Glomerular endothelial cell (primary cell): ENCODE data around the gene ARID4A. TPM values are rescaled to one million over a fixed set of nuclear protein-coding genes. Genes with fewer than 3 reads are reported as not detected.
"Not testable (repeated sequence)": the region's sequence is repeated elsewhere in the genome, so short reads cannot be mapped to it uniquely, and the experiment has no call there.

Experiments used
- DNase-seq: peaks from one replicate; pipeline ENCODE4 v3.0.0-alpha.2; 2011; ENCODE audit warnings: low read depth, low spot score; ENCODE audit errors: extremely low read depth
- total RNA-seq: library from RNA; depleted of rRNA; stranded (reverse); fragments of >200 nt; gene quantifications from 2 replicates; pipeline ENCODE4 v1.2.3, GENCODE V29; 2015

Gene ARID4A
- total RNA-seq, 1 donor from 2014 or later = 16.0 TPM

DNA sequence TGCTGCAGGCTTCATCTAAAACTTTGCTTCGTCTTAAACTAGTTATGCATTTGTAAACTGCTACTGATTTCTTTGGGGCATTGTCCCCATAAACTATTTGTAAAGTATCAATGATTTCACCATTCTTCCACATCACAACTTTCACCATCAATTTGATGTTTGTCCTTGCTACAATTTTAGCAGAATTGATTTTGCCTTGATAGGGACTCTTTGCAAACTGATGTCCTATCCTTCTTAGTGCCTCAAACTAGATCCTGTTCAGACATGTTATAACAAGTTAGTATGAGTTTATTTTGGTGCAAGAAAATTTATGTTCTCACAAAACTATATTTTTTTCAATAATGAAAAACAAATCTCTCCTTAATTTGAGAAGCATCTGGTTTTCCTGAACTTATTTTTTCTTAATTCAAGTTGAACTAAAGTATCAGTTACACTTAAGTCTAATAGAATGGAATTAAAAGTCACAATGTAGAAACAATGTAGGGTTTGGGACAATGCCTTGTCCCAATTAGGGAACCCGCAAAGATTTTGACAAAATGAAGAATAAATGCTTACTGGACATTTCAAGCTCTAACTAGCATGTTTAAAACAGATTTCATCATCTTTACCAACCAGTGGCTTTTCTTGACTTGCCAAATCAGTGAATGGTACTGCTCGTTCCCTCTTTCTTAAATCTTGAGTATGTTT, 10.1 kb upstream of the ARID4A start:
- DNase-seq = no peak

DNA sequence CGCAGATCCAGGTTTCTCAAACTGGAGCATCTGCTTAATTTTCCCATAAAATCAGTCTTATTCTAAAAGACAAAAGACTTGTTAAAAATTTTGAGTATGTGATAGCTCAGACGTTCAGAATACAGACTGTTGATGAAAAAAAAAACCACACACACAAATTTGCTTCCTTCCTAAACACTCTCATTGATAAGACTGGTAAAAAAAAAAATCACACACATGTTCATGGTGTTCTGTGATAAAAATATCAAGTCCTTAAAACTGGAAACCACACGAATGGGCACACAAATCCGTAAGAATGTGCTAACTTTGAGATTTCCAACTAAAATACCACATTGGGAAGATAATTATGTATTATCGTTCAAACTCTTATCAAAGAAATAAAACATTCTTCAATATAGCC, 6.7 kb upstream of the ARID4A start:
- DNase-seq = no peak

DNA sequence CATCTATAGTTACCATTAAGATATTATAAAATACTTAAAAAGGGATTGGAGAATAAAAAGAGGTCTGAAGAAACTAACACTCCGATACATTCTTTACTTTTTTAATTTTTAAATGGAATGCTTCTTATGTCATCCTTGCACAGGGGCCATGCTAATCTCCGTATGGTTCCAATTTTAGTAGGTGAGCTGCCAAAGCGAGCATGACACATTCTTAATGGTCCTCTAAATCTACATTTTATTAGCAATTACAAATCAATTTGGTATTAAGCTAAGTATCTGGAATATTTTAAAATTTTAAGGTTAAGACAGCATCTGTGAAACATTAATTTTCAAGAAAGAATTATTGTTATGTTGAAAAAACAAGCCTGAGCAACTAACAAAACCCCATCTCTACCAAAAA, 6.2 kb upstream of the ARID4A start:
- no peak for DNase-seq

DNA sequence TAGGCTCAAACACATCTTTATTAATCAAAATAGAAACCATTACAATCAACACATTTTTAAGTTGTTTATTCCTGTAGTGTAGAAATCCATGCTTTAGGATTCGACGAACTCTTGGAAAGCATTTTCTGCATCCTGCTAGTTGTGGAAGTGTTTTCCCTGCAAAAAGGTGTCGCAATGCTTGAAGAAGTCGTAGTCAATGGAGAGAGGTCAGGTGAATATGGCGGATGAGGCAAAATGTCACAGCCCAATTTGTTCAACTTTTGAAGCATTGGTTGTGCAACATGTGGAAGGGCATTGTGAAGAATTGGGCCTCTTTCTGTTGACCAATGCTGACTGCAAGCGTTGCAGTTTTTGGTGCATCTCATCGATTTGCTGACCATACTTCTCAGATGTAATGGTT, 4.2 kb upstream of the ARID4A start:
- no peak for DNase-seq

DNA sequence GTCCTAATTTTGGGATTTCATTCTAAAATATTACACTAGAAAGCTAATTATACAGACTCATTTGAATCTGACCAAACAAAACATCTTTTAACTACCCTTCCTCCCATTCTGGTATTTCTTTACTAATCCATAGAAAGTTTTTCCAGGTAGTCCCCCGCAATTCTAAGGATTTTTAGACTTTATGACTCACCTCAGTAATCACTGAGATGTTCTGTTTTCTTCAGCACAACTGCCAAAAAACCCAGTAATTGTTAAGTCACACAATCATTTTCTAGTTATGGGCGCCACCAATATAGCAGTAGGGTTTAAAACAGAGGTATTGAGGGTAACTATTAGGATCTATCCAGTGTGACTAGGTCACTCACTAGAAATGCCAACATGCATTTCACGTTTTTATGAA, 1.6 kb upstream of the ARID4A start:
- no peak for DNase-seq

DNA sequence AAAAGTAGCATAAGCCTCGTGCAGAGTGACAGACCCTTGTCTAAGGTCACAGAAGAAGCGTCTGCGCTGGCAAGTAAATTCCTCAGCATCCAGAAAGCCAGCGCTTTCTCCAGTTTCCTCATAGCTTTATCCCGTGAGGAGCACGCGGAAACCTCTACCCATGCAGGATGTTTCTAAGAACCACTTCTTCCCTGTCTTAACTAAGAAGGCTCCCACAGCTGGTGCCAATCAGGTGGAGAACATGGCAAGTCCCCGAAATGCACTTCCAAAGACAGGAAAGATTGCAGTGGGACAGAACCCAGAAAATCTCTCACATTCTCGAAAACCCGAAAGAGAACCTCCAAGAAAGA, 968 bp upstream of the ARID4A start:
- DNase-seq = no peak

DNA sequence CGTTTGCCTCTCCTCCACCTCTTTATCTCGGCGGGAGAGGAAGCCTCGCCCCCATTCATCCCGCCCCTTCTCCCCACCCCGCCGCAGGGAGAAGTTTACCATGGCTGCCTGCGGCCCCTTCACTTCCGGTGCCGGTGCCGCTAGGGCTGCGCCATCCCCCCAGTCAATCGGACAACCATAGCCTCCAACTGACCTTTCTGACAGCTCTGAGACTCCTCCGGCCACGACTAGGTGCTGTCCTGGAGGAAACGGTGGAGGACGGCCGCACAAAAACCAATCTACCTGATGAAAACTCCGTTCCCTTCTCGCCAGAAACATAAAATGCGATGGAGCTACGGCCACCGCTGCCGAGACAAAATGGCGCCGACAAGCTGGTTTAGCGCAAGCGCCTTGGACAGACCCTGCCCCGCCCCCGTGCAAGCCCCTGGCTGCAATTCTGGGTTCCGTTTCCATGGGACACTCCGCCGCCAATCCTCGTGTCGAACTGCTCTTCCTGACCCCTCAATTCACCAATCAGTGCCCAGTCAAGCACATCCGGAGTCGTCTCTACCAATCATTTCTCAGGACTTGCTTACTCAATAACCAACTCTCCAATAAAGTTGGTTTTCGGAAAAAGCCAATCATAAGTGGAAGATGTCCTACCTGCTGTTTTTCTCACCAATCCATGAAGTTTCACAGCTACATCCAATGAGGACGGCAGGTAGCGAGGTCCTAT, 436 bp upstream of the ARID4A start:
- DNase-seq = peak; percentile 100

DNA sequence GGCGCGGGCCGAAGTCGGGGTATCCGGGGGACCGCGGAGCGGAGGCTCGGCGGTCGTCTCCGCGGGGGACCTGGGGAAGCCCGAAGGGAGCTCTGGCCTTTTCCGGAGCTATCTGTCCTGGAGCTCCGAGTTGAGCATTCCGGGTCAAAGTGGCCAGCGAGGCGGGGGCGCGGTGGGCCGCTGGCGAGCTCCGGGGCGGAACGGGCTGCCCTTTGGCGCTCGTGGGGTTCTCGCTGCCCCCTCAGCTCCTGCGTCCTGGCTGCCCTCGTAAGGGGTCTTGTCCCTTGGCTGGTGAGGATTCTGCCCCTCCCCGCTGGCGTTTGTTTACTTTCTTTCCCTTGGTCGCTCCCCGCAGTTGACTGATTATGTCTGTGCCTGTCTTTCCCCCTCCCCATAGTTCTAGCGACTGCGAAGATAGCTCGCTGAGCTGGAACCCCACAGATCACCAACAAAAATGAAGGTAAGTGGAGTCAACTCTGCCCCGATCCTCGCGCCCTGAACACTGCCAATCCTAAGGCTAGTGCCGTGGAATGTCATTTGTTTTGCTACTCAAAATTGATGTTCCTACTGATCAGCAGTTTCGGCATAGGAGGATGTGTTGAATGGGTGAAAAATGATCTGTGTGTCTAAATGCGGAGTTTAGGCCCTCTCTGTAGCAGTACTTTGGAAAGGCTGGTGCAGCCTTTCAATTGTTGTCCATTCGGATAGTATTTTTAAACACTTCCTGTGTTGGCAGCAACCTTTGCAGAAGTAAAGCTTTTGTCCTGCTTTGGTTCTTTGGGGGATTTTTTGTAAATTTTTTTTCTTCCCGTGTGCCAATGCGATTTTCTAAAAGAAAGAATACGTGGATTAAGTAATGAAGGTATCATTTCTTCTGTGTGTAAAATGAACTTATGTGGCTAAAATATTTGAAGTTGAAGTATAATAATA, 1.3 kb downstream of the ARID4A start:
- no peak for DNase-seq

DNA sequence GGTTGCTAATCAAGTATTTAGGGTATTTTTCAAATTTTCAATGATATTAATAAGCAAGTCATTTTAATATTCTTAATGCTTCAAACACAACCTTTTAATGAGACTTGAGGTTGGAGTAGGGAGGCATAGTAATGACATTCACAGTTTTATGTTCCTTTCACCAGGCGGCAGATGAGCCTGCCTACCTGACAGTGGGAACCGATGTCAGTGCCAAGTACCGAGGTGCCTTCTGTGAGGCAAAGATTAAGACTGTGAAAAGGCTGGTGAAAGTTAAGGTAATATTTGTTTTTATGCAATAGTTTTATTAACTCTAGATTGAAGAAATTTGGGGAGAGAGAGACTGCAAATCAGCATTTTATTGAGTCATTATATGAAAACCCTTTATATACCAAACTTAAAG, 3.1 kb downstream of the ARID4A start:
- no peak for DNase-seq

DNA sequence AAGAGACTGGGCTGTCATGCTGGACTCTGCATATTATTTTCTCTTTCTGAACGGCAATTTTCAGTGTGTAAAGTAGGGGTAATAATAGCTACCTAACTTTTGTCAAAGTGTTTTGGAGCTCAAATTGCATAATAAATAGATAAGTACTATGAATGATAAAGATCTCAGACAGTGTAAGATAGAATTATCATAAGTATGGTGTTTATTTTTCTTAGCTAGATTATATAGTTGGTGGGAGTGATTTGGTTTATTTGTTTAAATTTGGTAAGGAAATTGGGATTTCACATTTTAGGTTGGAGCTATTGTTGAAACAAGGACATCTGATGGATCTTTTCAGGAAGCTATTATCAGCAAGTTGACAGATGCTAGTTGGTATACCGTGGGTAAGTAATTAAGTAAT, 7.4 kb downstream of the ARID4A start:
- no peak for DNase-seq

DNA sequence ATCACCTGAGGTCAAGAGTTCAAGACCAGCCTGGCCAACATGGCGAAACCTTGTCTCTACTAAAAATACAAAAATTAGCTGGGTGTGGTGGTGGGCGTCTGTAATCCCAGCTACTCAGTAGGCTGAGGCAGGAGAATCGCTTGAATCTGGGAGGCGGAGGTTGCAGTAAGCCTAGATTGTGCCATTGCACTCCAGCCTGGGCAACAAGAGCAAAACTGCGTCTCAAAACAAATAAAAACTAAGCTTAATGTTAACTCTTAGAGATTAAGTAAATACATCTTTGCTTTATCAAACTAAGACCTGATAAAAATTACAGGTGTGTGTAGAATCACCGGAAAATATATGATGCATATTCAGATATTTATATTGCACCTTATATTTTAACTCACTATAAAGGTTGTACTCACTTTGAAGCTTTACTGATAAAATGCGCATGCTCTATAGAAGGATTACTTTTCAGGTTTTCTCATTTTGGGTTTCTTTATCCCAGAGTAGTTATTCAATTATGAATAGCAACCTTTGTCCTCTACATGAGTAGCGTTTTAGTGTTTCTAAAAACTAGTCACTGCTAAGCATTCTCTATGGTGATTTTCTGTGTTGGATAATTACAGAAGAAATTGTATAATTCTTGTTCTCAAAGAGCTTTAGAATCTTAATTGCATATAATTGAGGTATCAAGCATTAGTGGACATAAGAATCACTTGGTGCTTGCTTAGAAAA, 9.4 kb downstream of the ARID4A start:
- no peak for DNase-seq

DNA sequence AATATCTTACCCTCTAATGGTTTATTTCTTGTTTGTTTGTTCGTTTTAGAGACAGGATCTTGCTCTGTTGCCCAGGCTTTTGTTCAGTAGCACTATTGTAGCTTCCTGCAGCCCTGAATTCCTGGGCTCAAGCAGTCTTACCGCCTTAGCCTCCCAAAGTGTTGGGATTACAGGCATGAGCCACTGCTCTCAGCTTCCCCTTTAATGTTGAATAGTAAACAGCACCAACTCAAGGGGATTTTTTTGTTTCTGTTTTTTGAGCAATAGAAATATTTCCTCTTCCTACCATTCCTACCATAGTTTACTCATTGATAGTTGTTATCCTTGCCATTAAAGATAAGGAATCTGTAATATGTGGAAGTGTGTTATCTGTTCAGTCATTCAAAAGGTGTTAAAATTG, 10.7 kb downstream of the ARID4A start:
- DNase-seq = no peak

DNA sequence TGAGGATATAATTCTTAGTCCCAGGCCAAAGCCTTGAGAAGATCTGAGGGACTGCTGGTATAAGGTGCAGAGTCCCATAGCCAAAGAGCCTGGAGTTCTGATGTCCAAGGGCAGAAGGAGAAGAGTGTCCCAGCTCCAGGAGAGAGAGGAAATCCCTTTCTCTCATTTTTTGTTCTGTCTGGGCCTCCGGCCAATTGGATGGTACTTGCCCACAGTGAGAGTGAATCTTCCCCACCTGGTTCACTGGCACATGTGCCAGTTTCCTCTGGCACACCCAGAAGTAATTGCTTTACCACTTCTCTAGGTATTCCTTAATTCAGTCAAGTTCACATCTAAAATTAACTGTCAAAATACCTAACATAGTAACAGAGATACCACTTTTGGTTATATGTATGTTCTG, 15.3 kb downstream of the ARID4A start:
- DNase-seq = no peak

DNA sequence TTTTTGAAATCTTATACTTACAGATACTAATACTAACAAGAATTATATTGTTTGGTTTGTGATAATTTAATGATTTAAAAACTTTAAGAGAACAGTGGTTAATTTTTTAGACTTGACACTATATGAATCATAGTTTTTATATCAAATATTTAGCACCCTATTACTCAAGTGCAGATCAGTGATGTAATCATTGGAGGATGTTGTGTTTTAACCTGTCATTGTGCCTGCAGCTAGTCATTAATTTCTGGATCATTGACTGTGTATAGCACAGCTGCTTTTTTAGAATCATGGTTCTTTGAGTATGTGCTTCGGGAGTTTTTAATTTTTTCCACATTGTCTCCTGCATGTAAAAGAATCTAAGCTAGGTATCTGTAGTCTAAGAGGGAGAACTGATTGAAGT, 17.3 kb downstream of the ARID4A start:
- DNase-seq = no peak

DNA sequence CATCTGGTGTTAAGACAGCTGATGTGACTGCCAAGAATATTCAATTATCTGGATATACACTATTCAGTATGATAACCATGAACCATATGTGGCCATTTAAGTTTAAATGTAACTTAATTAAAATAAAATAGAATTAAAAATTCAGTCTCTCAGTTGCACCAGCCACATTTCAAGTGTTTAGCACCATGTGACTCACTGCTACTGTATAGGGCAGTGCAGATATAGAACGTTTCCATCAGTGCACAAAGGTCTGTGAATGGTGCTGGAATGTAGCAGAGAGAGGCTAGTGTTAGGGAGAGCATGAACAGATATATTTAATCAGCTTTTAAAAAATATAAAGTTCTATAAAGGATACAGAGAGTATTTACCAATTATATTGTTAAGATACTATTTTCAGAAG, 28.7 kb downstream of the ARID4A start:
- DNase-seq = no peak

DNA sequence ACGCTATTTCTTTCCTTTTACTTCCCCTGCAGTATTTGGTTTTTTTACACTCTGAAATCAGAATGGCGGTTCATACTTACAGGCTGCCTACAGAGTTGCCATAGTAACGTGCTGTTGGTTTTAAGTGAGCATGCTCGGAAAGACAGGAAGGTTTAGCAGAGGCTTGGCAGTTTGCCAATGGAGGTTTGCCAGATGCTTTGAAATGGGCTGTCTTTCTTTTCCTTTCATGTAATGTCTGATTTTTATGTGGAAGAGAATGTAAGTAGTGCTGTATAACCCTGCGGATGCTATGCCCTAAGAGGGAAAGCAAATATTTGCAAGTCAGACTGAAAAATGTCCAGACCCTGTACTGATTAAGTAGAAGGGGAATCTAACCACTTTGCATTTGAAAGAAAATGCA, 32.8 kb downstream of the ARID4A start:
- DNase-seq = peak; percentile 97

DNA sequence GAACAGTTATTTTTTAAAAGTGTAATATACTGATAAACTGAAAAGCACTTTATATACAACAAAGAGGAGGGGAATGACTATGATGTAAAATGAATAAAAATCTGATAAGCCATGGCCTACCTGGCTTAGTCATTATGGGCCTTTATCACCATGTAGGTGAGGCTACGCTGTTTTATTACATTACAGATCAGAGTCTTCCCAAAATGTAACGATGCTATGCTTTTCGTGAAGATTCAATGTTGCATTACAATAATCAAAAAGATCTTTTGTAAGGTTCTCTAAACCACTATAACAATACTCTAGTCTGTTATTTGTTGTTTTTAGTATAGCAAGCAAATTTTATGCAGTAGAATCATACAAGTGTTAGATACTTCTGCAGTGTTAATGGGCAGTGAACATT, 34.2 kb downstream of the ARID4A start:
- no peak for DNase-seq

DNA sequence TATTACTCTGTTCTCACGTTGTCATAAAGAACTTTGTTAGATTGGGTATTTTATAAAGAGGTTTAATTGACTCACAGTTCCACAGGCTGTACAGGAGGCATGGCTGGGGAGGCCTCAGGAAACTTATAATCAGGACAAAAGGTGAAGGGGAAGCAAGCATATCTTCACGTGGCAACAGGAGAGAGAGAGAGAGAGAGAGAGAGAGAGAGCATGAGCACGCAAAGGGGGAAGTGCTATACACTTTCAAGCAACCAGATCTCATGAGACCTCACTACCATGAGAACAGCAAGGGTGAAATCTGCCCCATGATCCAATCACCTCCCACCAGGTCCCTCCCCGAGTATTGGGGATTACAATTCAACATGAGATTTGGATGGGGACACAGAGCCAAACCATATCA, 41.3 kb downstream of the ARID4A start:
- not testable (repeated sequence) for DNase-seq

DNA sequence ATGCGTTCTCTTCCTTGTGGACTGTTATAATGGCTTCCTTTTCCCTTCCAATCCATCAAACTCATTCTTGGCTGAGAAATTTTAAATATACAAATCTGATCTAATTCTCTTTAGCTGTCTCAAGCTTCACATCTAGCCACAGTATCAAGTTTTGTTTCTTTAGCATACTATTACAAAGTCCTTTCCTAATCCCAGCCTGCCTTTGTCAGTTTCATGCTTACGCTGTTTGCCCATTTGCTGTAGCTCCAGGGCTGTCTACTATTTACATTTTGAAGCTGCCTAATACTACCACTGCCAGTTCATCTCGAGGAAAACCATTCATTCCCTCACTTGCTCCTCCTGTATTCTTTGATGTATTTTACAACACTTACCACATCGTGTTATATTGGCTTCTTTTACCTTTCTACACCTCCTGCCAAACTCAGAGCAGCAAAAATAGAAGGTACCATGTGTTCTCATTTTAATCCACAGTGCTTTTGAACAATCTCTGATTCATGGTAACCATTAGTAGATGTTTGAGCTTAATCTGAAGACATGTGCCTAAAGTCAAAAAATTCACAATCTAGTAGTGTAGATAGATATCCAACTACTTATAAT, 42.9 kb downstream of the ARID4A start:
- DNase-seq = no peak

DNA sequence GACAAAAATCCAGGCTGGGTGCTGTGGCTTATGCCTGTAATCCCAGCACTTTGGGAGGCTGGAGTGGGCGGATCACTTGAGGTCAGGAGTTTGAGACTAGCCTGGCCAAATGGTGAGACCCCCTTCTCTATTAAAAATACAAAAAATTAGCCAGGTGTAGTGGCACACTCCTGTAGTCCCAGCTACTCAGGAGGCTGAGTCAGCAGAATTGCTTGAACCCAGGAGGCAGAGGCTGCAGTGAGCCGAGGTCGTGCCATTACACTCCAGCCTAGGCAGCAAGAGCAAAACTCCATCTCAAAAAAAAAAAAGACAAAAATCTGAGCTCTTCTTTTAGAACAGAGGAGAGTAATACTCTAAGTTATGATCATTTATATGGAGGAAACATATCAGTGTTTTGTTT, 45.2 kb downstream of the ARID4A start:
- DNase-seq = not testable (repeated sequence)
